GM19351 (cell line): Measurements from ENCODE around the gene LGALSL.

Source experiments
- ATAC-seq: cut with Tn5 transposase; IDR thresholded peaks from one replicate; pipeline ENCODE4 v1.9.1; 2021; ENCODE audit warnings: mild to moderate bottlenecking, moderate library complexity; ENCODE audit not compliant: unreplicated experiment

LGALSL gene

GRCh38 chr2:64470071-64470470 lies 16.1 kb downstream of the LGALSL start:
- no peak for ATAC-seq

- no peak for ATAC-seq
These were observed 16.9 kb downstream of the LGALSL start for GRCh38 chr2:64470766-64471295.

- no peak for ATAC-seq
These were observed 17.6 kb downstream of the LGALSL start for GRCh38 chr2:64471600-64471999.

- no peak for ATAC-seq
These were observed 18.9 kb downstream of the LGALSL start for GRCh38 chr2:64472881-64473280.

GRCh38 chr2:64474121-64474571 lies 20.2 kb downstream of the LGALSL start:
- no peak for ATAC-seq

- ATAC-seq: no peak
These were observed 20.7 kb downstream of the LGALSL start for GRCh38 chr2:64474636-64475035.

GRCh38 chr2:64477037-64477436 lies 23.1 kb downstream of the LGALSL start:
- ATAC-seq: no peak

- ATAC-seq: no peak
These were observed 24.0 kb downstream of the LGALSL start for GRCh38 chr2:64477979-64478378.

GRCh38 chr2:64478502-64479230 lies 24.7 kb downstream of the LGALSL start:
- ATAC-seq: no peak

- ATAC-seq: no peak
These were observed 25.5 kb downstream of the LGALSL start for GRCh38 chr2:64479259-64480117.

- ATAC-seq: no peak
These were observed 27.7 kb downstream of the LGALSL start for GRCh38 chr2:64481665-64482064.

GRCh38 chr2:64482243-64482642 lies 28.3 kb downstream of the LGALSL start:
- no peak for ATAC-seq

GRCh38 chr2:64482765-64483504 lies 29.0 kb downstream of the LGALSL start:
- ATAC-seq: no peak

- ATAC-seq: no peak
These were observed 31.4 kb downstream of the LGALSL start for GRCh38 chr2:64485331-64485730.

- no peak for ATAC-seq
These were observed 32.0 kb downstream of the LGALSL start for GRCh38 chr2:64485961-64486360.

GRCh38 chr2:64487256-64488049 lies 33.5 kb downstream of the LGALSL start:
- ATAC-seq: no peak

- ATAC-seq: peak; percentile 68
These were observed 34.4 kb downstream of the LGALSL start for GRCh38 chr2:64488050-64488974.

GRCh38 chr2:64489081-64489751 lies 35.3 kb downstream of the LGALSL start:
- ATAC-seq: no peak

- ATAC-seq: no peak
These were observed 37.5 kb downstream of the LGALSL start for GRCh38 chr2:64491426-64491825.
